ENCODE results near the gene PPL.

Gene PPL

GRCh38 chr16:4884972-4885874, 51.7 kb downstream of the PPL start:
- no peak for DNase-seq

- no peak for DNase-seq
Observed at GRCh38 chr16:4884209-4884608, 52.7 kb downstream of the PPL start.

- no peak for DNase-seq
Observed at GRCh38 chr16:4883501-4883900, 53.4 kb downstream of the PPL start.

DNA sequence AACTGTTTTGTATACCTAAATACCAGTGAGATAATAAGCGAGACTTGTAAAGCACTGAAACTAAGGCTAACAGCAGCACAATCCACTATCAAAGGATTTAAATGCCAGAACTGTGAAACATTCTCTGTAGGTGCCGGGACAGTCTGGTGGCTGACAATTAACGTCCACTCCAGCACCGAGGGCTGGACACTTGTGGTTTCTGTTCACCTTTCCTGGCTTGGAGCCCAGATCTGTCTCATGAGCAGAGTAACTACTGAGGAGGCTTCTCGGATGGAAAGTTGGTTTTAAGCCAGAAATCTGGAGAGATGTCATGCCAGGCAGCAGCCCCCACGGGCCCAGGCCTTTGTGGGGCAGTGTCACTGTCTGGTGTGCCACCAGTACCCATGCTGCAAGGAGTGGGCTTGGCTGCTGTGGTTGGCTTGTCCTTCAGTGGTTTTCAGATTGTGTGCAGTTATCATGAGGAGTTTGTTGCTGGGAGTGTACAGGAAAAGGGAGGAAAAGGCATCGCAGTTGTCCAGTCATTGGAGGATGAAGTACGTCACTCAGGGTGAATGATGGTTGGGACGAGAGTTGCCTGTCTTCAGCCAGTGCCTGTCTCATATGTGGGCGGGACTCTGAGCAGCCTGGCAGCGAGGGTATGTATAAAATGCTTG, 54.2 kb downstream of the PPL start:
- DNase-seq, result peak; percentile 41

- peak; percentile 55 for DNase-seq
Observed at GRCh38 chr16:4882000-4882632, 54.8 kb downstream of the PPL start.

- no peak for DNase-seq
Observed at GRCh38 chr16:4880006-4880580, 56.9 kb downstream of the PPL start.

DNA sequence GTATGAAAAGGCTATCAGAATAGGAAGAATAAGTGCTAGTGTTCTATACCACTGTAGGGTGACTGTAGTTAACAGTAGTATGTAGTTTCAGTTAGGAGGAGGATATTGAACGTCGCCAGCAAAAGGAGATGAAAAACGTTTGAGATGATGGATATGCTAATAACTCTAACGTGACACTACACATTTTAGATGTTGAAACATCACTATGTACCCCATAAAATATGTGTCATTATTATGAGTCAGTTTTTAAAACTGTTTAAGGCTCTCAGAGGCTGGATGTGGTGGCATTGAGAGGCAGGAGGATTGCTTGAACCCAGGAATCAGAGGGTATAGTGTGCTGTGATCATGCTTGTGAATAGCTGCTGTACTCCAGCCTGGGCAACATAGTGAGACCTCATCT, 57.9 kb downstream of the PPL start:
- DNase-seq, result peak; percentile 8

- DNase-seq, result no peak
Observed at GRCh38 chr16:4877380-4877685, 59.6 kb downstream of the PPL start.

- no peak for DNase-seq
Observed at GRCh38 chr16:4876646-4877379, 60.1 kb downstream of the PPL start.

DNA sequence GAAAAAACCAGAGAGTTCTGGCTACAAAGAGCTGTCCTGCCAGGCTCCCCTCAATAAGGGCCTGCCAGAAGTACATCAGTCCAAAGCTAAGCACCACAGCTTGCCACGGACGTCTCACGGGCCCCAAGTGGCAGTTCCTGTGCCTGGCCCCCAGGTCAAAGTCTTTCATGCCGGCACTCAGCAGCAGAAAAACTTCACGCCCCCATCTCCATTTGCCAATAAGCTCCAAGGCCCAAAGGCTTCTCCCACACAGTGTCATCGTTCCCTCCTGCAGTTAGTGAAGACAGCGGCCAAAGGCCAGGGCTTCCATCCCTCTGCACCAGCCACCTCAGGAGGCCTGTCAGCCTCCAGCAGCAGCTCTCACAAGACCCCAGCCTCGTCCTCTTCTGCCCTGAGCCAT, 62.3 kb downstream of the PPL start:
- DNase-seq, result no peak

- DNase-seq, result no peak
Observed at GRCh38 chr16:4873091-4873490, 63.9 kb downstream of the PPL start.

DNA sequence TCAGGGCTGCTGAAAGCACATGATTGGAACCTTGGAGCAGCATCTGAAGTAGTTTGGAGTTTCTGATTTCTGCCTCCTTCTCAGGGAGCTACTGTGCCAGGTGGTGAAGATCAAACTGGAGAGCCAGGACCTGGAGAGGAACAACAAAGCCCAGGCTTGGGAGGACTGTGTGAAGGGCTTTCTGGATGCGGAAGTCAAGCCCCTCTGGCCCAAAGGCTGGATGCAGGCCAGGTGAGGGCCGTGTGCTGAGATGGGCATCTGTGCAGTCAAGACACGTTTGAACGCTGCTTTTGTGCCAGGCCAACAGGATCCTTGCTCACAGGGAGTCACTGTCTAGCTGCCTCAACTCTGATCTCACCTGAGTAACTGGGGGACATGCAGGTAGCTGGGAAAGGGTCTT, 65.9 kb downstream of the PPL start:
- no peak for DNase-seq

DNA sequence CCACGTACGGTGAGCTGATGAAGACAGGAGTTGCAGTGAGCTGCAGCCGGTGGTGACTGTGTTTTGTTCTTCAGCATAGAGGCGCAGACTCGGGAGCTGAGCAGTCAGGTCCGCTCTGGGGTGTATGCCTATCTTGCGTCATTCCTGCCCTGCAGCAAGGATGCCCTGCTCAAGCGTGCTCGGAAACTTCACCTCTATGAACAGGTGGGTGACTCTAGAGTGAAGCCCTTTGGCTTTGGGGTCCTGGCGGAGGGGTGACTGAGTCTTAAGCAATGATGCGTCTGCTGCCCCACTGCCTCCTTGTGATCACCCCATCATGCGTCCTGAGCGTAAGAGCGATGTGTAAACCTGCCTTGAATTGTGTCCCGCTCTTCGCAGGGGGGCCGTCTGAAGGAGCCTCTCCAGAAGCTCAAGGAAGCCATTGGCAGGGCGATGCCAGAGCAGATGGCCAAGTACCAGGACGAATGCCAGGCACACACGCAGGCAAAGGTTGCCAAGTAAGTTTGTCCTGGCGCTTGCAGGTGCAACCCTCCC, 66.7 kb downstream of the PPL start:
- no peak for DNase-seq

GRCh38 chr16:4869147-4869805, 67.7 kb downstream of the PPL start:
- DNase-seq, result no peak

DNA sequence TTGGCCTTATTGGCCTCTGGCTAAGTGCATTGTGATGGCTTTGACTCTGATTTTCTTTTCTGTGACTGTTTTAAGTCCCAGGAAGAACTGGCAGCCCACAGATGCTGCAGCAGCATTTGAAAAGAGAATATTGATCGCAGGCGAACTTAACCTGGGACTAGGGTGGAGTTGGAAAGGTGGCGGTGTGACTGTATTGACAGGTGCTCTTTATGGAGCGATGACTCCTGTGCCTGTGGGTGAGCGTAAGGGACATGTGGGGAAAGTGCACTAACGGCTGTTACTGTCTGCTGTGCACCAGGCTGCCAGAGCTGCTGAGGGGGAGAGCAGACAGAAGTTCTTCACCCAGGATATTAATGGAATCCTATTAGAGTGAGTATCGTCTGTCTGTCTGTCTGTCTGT, 68.4 kb downstream of the PPL start:
- DNase-seq, result no peak

DNA sequence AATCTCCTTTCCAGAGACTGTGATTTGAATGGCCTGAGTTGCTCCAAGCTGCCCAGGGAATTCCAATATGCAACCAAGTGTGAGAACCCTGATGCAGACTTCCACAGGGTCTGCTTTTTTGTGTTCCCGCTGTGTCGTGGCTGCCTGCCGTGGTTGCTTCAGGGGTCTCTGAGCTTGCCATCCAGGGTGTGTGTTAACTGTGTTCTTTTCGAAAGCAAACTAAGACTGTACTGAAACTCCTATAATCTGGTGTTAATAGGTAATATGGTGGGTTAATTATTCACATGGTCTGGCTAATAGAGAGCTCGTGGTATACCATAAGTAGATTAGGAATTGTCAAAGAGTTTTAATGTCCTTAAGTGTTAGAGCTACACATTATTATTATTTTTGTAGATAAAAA, 68.9 kb downstream of the PPL start:
- no peak for DNase-seq

DNA sequence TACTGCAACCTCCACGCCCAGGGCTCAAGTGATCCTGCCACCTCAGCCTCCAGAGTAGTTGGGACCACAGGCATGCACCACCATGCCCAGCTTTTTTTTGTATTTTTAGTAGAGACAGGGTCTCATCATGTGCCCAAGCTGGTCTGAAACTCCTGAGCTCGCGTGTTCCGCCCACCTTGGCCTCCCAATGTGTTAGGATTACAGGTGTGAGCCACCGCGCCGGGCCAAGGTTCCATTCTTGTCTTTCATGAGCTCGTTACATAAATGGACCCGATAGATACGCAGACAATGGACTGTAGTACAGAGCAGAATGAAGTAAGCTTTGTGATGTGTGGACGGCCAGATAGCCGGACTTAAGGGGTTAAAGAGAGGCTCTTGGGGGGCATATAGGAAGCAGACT, 70.4 kb downstream of the PPL start:
- DNase-seq, result no peak

GRCh38 chr16:4865231-4865860, 71.6 kb downstream of the PPL start:
- DNase-seq, result no peak

DNA sequence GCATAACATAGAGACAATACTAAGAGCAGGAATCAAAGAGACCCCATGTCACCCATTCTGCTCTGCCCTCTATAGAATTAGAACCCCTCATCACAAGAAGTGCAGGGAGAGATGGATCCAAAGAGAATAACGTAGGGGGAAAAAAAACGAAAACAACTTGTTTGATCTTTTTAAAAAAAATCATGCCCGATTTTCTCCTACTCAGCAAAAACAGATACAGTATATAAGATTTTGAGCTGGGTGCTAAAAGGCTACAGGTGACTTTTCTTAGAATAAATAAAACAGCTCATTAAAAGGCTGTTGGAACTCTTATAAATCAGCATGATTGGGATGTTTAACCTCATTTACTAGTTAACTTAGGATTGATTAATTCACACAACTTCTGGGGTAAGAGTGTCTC, 72.2 kb downstream of the PPL start:
- no peak for DNase-seq

- DNase-seq, result no peak
Observed at GRCh38 chr16:4862639-4863038, 74.3 kb downstream of the PPL start.

GRCh38 chr16:4860727-4861342, 76.1 kb downstream of the PPL start:
- no peak for DNase-seq
